ENCODE data around the gene KCNK13. TPM values are rescaled to one million over a fixed set of nuclear protein-coding genes. Genes with fewer than 3 reads are reported as not detected.

KCNK13 gene
- total and polyA plus RNA-seq, 2 of the 4 experiments (the other 2 are of a cell fraction) = not detected

DNA sequence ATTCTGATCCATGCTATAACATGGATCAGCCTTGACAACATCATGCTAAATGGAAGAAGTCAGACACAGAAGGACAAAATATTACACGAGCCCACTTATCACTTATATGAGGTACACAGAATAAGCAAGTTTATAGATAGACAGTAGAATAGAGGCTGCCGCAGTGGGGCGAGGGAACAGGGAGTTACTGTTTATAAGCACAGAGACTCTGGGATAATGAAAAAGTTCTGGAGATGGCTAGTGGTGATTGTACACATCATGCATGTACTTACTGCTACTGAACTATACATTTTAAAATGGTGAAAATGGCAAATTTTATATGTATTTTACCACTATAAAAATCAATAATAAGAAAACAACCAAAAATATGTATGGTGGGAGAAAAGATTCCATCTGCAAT lies 99.3 kb downstream of the KCNK13 start:
- Histone ChIP-seq H3K9me1 (ENCODE audit: insufficient read depth, low read length) (no peaks in the 10 kb centered on the region), H3K4me2 (ENCODE audit: low read depth, low read length) (no peak overlapping the region), H3K18ac (ENCODE audit: low read depth, low read length) (no peak overlapping the region), H2AK5ac (ENCODE audit: low read depth, low read length) (no peak overlapping the region), H2BK5ac (ENCODE audit: low read depth, low read length, poor library complexity, severe bottlenecking) (no peak overlapping the region), H2BK20ac (ENCODE audit: low read depth, low read length) (no peak overlapping the region), H3K14ac (replicated peaks; ENCODE audit: low read depth, low read length) (no peak overlapping the region), H3K4ac (ENCODE audit: low read depth, low read length) (no peak overlapping the region), H2BK120ac (ENCODE audit: low read depth, low read length) (no peak overlapping the region), H4K20me1 (ENCODE audit: insufficient read depth, low read length) (no peaks in the 10 kb centered on the region), H3K4me1 (ENCODE audit: control insufficient read depth, insufficient read depth, low read length) (no peaks in the 10 kb centered on the region), H3K23ac (ENCODE audit: low read depth, low read length) (no peak overlapping the region), H2AK9ac (replicated peaks; ENCODE audit: low read depth, low read length, poor library complexity) (no peak overlapping the region), H2AFZ (replicated peaks; ENCODE audit: low read length, poor library complexity) (no peak overlapping the region), H3K4me3 (ENCODE audit: insufficient read depth, low read depth, low read length) (no peak overlapping the region), H3K56ac (ENCODE audit: extremely low read depth, insufficient read depth, low read length) (no peak overlapping the region), H4K5ac (ENCODE audit: low read depth, low read length) (no peak overlapping the region), H3K27ac (ENCODE audit: insufficient read depth, low read length) (no peak overlapping the region), H4K91ac (ENCODE audit: insufficient read depth, low read depth, low read length) (no peak overlapping the region), H3K79me1 (ENCODE audit: low read depth in 1 of 2, low read length in 2 of 2) (no peaks in the 10 kb centered on the region), H3K9me3 (ENCODE audit: control insufficient read depth, insufficient read depth, low read length) (no peaks in the 10 kb centered on the region), H3K27me3 (ENCODE audit: control insufficient read depth, insufficient read depth, low read length) (peaks cover 16% of the 10 kb centered on the region), H3K36me3 (ENCODE audit: control insufficient read depth, insufficient read depth, low read length) (no peaks in the 10 kb centered on the region), H2BK15ac (ENCODE audit: low read depth, low read length) (no peak overlapping the region), H4K8ac (ENCODE audit: low read depth in 2 of 2, low read length in 2 of 2) (no peak overlapping the region), H3K9ac (ENCODE audit: low read depth, low read length) (no peak overlapping the region)
- ChIA-PET POLR2A (ENCODE audit: unreplicated experiment) (no interaction called here), CTCF (no interaction called here)
- no TSS peak for BruUV-seq (replicated peaks)
- dilution Hi-C loops (cut with HindIII; ENCODE audit: low sequenced_read_pairs, unreplicated experiment) (no loop called here), in situ Hi-C loops (cut with MboI; ENCODE audit: low sequenced_read_pairs) (no loop called here), intact Hi-C loops (cut with micrococcal nuclease) (no loop called here)
- no CpG with 5 or more reads among the region's 3 CpGs for WGBS, 2 experiments (ENCODE audit: extremely low coverage in 2 of 2, insufficient read length in 1 of 2)
- DNase-seq (no peak), ATAC-seq (ENCODE audit: low read depth) (no peak)
- no peak for TF ChIP-seq BHLHE40 (IDR thresholded peaks at IDR 0.05; ENCODE audit: low read depth, low read length)
